AG20443 (cell line): ENCODE results near the gene GPR35.
"Not testable (repeated sequence)": the region's sequence is repeated elsewhere in the genome, so short reads cannot be mapped to it uniquely, and the experiment has no call there.

Source experiments
- DNase-seq: peaks from one replicate; pipeline ENCODE4 v3.0.0; 2012; ENCODE audit warnings: low spot score, mixed read lengths

GPR35 gene

DNA sequence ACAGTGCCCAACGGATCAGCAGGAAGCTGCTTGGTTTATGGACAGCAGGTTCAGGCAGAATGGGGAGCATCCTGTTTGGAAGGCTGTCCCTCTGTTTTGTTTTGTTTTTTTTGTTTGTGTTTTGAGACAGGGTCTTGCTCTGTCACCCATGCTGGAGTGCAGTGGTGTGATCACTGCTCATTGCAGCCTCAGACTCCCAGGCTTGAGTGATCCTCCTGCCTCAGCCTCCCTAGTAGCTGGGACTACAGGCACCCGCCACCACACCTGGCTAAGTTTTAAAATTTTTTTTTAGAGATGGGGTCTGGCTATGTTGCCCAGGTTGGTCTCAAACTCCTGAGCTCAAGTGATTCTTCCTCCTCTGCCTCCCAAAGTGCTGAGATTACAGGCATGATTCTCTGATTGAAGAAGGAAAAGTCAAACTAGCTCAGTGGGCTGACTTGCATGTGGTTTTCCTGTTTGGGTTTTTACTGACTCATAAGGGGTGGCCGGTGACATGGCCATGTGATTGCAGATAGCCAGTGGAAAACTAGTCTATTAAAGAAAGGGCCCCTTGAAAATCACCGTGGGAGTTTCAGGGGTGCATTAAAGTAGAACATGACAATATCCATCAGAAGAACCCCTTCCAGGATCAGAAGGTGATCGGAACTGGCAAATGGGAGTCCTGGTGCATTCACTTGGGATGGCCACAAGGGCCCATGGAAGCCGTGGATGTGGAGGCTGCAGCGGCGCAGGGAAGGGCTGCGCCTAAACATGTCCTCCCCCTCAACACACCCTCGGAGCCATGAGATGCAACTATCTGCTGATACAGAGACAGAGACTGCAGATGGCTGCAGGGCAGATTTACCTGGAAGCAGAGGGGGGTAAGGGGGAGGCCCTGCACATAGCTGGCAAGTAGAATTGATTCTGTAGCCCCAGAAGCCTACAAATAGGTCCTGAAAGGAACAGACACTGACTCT is 30.9 kb downstream of the GPR35 start:
- peak; percentile 62 for DNase-seq

GRCh38 chr2:240659883-240660282 is 34.6 kb downstream of the GPR35 start:
- DNase-seq = not testable (repeated sequence)

DNA sequence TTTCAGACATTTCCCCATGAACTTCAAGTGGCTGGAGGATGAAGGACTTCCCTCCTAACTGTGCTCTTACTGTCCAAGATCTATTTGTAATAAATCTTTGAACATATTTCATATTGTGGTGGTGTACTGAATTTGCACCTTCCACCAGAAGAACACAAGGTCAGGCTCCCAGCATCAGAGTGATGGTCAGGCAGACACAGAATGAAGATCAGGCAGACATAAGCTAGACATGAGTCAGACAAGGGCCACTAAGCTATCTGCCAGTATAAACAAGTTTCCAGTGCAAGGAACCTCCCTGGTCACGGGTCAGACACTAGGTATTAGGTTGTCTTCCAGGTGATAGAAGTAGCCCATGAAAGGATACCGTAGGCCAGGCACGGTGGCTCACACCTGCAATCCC is 37.4 kb downstream of the GPR35 start:
- DNase-seq = peak; percentile 7

DNA sequence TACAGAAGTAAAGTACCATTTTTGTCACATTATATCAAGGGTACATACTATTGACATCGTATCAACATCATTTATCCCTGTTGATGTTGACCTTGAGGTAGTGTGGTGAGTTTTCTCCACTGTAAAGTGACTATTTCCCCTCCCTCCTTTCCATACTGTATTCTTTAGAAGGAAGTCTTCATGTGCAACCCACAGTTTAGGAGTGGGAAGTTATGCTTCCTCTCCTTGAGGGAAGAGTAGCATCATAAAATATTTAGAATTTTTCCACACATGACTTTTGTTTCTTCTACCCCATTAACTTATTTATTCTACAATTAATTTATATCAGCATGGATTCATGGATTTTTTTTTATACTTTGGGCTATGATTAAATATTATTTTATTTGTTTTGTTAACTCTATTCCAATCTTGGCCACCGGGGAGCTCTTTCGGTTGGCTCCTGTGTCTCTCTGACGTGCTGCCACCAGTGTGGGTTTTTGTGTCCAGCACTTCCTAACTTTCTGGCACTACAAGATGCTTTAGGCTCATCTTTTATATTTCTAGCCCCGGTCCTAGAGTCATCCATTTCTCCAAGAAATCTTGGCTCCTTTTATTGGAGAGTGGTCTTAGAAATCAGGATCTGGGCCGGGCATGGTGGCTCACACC is 38.4 kb downstream of the GPR35 start:
- DNase-seq = no peak

DNA sequence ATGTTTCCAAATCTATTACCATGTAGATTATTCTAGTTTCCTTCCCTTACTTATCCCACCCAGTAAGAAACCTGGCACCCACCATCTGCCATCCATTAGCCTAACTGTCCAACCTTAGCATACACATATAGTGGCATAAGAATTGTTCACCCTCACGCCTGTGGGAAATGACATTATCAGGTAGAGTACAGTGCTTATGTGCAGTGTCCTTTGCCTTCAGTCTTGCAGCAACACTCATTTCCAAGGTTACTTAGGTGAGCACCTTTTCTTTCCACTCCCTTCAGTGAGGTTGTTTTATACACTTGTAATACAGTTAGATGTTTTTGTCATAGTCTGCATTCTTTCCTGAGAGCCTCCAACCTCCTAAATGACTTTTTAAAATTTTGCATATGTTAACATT is 39.3 kb downstream of the GPR35 start:
- DNase-seq = no peak

DNA sequence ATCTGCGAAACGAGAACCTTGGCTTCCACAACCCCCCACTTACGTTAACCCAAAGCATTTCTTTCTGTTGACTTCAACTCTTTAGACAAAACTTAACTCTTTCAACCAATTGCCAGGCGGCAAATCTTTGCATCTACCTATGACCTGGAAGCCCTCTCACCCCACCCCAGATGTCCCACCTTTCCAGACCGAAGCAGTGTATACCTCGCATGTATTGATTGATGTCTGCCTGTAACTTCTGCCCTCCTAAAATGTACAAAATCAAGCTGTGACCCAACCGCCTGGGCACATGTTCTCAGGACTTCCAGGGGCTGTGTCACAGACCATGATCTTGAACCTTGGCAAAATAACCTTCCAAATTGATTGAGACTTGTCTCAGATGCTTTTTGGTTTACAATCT is 45.1 kb downstream of the GPR35 start:
- no peak for DNase-seq

DNA sequence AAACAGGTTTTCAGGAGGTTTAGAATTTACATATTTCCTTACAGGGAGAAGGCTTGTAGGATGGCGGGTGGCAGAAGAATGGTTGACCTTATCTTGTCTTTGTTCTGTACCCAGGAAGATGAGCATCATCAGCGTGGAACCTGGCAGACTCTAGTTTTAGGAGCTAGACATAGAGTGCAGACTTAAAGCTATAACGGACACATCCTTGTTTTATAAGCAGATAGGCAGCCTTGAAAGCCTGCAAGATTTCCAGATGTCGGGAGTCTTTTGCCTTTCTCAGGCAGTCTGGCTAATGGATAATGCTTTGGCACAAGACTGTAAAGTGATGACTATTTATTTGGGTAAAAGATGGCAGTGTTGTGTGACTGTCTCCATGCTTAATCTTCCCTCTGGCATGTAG is 45.7 kb downstream of the GPR35 start:
- no peak for DNase-seq

- peak; percentile 3 for DNase-seq
Observed at GRCh38 chr2:240672076-240672700, 46.9 kb downstream of the GPR35 start.

GRCh38 chr2:240672701-240673190 is 47.5 kb downstream of the GPR35 start:
- DNase-seq = peak; percentile 6

GRCh38 chr2:240674461-240675184 is 49.3 kb downstream of the GPR35 start:
- peak; percentile 3 for DNase-seq

GRCh38 chr2:240675345-240675744 is 50.1 kb downstream of the GPR35 start:
- not testable (repeated sequence) for DNase-seq

- not testable (repeated sequence) for DNase-seq
Observed at GRCh38 chr2:240678043-240678442, 52.8 kb downstream of the GPR35 start.

GRCh38 chr2:240678909-240679308 is 53.6 kb downstream of the GPR35 start:
- DNase-seq = not testable (repeated sequence)

DNA sequence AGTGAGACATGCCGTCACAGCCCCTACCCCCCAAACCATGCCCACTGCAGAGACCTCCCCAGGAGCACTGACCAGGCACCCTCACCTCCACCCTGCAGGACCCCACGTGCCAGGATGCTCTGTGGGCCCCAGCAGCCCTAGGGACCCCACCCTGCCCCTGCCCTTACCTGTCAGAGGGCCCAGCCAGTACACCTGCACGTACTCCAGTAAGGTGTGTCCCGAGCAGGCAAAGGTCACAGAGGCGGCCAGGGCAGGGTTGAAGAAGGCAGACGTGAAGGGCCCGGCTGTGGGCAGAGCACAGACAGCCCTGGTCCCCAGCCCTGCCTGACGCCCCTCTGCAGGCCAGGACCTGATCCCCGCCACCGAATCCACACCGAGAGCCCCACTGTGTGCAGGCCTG is 54.9 kb downstream of the GPR35 start:
- DNase-seq = not testable (repeated sequence)
